Tibial nerve (tissue), 4 donors: ENCODE results near the gene CELSR1.

Experiments used
- EP300 ChIP-seq, 2 donors: sonication (generic); formaldehyde crosslinking; IDR thresholded peaks; one replicate each; pipeline ENCODE4 v1.6.1; 2017; ENCODE audit warnings: antibody characterized with exemption in 2 of 2, mild to moderate bottlenecking in 1 of 2
- POLR2A ChIP-seq, 2 donors: fragments of 450-650 bp; IDR thresholded peaks; one replicate each; pipeline ENCODE4 v1.6.1; 2017; ENCODE audit warnings: antibody characterized with exemption in 2 of 2, mild to moderate bottlenecking in 2 of 2, moderate library complexity in 2 of 2
- TF ChIP-seq, protein P1 (sequence below), 5 experiments: fragments of 200-600 bp in 3 of 5; fragments of 450-650 bp in 2 of 5; sonication (generic) in 3 of 5; IDR thresholded peaks; one replicate each; pipeline ENCODE4 v1.5.1; 2016 to 2019; ENCODE audit warnings: antibody characterized with exemption in 5 of 5, mild to moderate bottlenecking in 3 of 5, moderate library complexity in 2 of 5

DNA sequence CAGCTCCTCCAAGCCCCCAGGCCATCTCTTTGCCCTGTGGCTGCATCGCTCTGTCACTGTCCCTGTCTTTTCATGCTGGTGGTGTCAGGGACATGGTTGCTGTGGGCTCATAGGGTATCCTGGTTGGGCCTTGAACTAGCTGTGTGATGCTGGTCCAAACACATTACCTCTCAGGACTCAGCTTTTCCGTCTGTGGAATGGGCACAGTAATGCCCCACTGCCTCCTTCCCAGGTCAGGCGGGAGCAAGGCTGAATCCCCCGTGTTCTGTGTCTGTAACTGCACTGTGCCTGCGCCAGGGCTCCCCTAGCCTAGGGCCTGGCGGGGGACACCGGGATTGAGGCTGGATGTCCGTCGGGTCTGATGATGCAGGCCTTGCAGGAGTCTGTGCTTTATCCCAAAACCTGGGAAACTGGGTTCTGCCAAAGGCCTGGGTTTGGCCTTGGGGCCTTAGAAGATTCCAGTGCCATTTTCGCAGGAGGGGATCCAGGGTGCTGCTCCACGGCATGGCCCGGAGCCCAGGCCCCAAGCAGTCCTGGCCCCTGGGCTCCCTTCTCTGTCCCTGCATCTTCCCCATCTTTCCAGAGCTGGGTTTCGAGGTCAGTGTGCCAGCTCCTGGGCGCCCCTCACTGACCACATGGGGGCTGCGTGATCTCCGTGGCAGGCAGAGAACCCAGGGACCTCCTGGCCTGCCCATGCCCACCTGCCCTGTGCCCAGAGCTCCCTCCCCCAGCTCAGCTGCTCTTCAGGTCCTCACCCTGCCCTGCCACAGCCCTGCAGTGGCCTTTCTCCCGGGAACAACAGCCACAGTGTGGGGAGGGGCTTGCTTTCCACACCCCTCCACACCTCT lies 32.7 kb upstream of the CELSR1 start:
- TF ChIP-seq POLR2A (IDR thresholded peaks at IDR 0.05): no peak
- TF ChIP-seq EP300 (IDR thresholded peaks at IDR 0.05): no peak
- TF ChIP-seq, protein P1, sequence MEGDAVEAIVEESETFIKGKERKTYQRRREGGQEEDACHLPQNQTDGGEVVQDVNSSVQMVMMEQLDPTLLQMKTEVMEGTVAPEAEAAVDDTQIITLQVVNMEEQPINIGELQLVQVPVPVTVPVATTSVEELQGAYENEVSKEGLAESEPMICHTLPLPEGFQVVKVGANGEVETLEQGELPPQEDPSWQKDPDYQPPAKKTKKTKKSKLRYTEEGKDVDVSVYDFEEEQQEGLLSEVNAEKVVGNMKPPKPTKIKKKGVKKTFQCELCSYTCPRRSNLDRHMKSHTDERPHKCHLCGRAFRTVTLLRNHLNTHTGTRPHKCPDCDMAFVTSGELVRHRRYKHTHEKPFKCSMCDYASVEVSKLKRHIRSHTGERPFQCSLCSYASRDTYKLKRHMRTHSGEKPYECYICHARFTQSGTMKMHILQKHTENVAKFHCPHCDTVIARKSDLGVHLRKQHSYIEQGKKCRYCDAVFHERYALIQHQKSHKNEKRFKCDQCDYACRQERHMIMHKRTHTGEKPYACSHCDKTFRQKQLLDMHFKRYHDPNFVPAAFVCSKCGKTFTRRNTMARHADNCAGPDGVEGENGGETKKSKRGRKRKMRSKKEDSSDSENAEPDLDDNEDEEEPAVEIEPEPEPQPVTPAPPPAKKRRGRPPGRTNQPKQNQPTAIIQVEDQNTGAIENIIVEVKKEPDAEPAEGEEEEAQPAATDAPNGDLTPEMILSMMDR (IDR thresholded peaks at IDR 0.05): no peak
